NCI-H1105 (cell line): ENCODE results near the gene PLCB4.

Experiments
- DNase-seq: peaks from one replicate; lab custom pipeline; 2025; lab: John Stamatoyannopoulos, UW

The PLCB4 gene

DNA sequence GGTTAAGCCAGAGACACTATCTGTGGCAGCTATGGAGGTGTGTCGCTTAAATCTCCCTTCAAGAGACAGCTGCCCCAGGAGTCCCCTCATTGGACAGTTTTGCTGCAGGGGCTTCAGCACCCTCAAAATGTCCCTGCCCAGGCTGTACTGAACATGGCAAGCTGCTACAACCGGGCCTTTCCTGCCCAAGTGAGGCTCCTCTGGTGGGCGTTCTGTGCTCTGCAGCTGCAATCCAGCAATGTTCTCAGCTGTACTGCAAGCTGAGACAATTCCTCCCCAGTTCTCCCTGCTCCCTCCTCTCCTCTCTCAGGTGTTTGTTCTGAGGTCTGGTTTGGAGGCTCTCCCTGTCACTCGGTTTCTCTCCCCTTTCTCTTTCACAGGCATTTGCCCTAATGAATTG, 254.7 kb downstream of the PLCB4 start:
- no peak for DNase-seq

DNA sequence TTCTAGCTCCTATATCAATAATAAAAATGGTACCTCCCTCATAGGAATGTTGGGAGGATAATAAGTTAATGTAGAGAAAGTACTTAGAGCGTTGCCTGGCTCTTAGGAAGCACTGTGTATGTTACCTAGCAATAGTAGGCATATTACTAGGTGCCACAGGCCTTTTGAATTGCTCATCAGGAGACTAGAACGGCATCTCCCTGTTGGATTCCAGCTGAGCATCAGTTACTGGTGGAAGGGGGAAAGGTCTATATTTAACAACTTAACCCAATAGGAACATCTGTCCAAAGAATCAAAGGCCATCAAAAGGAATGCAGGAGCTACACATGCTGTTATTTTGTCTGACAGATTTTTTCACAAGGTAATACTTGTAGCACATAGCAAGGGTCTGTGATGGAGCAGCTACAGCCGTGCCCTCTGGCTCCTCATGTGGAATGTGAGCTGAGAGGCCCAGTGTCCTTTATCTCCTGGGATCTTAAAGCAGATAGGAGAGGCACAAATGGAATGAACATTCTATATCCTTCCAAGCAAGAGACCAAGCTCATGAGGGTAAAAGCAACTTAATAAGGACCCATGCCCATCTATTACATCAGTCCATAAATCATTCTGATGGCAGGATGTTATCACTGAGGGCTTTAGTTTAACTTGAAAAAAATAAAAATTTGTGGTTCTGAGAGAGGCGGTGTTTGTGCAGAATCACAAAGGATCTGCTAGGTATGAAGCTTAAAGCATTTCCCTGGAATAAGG, 260.6 kb downstream of the PLCB4 start:
- DNase-seq, result no peak

- DNase-seq, result no peak
Observed at GRCh38 chr20:9330151-9330550, 261.3 kb downstream of the PLCB4 start.

DNA sequence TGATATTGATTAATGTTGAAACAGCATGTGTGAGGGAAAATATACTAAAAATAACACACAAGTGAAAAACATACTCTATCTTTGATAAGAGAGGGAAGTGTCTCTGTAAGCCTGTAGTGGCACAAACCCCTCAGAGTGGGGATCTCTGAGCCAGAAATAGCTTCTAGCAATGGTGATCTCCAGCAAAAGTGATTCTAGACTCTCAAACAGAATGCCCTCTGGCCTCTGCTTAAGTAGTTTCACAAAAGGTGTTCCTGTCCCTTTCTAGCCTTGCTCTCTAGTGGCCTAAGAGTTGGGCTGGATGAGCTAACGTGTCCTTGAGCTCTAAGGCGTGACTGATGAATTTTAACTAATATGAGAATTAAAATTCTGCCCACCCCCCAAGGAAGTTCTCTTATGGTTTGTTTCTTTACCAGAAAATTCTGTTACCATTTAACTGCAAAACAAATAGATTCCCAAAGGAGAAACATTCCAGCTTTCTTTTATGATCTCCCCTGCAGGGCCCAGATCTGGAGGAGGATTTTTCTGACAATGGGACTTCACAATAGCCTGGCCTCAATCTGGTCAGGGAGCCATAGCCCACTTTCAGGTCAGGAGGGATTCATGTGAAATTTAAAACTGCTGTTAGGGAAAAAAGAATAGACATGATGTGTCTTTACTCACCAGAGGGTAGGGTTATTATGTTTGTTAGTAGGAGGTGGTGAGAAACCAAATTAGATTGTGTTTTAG, 263.0 kb downstream of the PLCB4 start:
- DNase-seq, result no peak

DNA sequence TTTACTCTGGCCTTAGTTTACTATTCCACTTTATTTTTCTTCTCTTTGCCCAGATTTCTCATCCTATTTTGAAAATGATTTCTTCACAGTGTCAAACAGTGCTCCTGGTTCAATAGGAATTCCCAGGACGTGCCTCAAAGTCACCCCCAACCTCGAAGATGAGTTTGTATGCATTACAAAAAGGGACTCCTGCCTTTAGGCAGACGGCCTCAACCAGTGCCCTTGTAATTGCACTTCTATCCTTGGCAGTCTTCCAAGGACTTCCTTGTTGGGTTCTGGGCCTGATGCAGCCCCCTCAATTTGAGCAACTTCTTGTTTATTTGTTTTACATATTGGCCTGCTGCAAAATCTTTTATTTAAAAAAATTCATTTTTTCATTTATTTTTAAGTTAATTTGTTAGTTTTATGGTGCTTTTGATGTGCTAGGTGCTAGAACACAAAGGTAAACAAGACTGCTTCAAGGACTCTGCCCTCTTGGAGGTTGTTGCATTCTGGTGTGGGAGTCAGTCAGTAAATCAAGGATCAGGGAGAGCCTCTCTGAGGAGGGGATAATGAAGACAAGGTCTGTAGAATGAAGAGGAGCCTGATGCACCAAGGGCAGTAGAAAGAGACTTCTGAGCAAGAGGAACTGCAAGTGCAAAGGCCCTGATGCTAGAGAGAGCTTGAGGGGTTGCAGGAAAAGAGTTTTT, 264.0 kb downstream of the PLCB4 start:
- peak; percentile 21 for DNase-seq

GRCh38 chr20:9334866-9335265, 266.0 kb downstream of the PLCB4 start:
- DNase-seq, result no peak

- DNase-seq, result no peak
Observed at GRCh38 chr20:9338101-9338500, 269.2 kb downstream of the PLCB4 start.

GRCh38 chr20:9339708-9340107, 270.8 kb downstream of the PLCB4 start:
- DNase-seq, result no peak

- no peak for DNase-seq
Observed at GRCh38 chr20:9342651-9343050, 273.8 kb downstream of the PLCB4 start.

GRCh38 chr20:9344083-9344920, 275.4 kb downstream of the PLCB4 start:
- DNase-seq, result no peak

GRCh38 chr20:9348316-9348715, 279.4 kb downstream of the PLCB4 start:
- DNase-seq, result no peak

DNA sequence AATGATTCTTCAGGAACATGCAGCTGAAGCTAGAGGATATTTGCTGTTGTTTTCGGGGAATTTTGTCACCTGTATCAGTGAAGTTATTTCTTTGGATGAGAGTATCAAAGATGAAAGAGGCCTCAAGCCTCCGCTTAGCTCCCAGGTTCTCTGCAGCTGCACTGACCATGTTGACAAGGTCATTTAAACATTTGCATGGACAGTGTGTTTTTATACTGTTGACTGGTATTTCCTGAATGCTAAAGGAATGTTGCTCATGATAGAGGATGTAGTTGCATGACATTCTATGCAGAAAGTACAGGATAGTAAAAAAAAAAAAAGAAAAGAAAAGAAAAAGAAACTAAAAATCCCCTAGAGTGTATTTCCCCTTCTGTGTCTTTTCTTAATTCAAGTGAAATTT, 279.9 kb downstream of the PLCB4 start:
- no peak for DNase-seq

DNA sequence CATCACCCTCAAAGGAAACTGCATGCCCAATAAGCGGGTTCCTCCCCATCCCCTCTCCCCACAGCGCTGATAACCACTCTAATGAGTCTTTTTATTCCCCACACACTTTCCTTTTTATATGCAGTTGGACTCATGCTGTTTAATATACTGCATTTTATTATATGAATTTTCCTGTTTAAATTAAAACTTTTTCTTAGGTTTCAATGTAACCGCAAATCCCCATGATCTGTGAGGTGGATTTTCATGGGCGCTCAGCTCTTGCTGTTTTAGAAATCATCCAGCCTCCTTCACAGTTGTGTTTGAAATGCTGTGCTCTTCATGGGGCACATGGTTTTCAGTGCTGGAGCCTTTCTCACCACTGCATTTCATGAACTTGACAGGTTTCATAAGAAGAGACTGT, 280.4 kb downstream of the PLCB4 start:
- no peak for DNase-seq

DNA sequence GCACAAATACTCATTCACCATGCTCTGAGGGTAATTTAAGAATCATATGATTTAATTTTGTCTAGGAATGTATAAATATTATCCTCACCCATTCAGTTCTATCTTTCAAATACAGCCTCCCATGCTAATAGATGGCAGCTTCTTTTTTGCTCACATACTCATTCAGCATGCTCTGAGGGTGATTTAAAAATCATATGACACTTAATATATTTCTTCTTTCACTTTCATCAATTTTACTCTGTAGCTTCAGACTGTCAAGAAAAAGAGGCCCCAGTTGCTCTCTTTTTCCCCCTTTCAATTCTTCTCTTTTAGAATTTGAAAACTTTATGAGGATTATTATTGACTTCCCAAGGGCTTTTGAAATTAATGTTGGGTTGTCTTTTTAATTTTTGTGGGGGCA, 283.9 kb downstream of the PLCB4 start:
- DNase-seq, result no peak

- no peak for DNase-seq
Observed at GRCh38 chr20:9353180-9353915, 284.5 kb downstream of the PLCB4 start.

GRCh38 chr20:9353916-9354276, 285.0 kb downstream of the PLCB4 start:
- DNase-seq, result no peak

DNA sequence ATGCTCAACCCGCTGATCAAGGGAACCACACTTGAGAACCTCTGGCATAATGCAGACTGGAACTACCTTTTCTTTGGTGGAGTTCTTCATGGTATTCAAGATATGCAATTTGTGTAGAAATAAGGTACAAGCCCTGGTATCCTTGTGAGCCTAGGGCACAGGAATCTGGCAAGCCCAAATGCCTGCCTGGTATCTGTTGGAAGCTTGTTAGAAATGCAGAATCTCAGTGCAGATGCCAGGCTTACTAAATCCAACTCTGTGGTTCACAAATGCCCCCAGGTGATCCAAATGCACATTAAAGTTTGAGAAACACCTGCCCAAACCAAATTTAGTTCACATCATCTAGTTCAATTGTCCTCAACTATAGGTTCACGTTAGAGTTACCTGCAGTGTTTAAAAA, 285.7 kb downstream of the PLCB4 start:
- no peak for DNase-seq

- no peak for DNase-seq
Observed at GRCh38 chr20:9358001-9358400, 289.1 kb downstream of the PLCB4 start.

DNA sequence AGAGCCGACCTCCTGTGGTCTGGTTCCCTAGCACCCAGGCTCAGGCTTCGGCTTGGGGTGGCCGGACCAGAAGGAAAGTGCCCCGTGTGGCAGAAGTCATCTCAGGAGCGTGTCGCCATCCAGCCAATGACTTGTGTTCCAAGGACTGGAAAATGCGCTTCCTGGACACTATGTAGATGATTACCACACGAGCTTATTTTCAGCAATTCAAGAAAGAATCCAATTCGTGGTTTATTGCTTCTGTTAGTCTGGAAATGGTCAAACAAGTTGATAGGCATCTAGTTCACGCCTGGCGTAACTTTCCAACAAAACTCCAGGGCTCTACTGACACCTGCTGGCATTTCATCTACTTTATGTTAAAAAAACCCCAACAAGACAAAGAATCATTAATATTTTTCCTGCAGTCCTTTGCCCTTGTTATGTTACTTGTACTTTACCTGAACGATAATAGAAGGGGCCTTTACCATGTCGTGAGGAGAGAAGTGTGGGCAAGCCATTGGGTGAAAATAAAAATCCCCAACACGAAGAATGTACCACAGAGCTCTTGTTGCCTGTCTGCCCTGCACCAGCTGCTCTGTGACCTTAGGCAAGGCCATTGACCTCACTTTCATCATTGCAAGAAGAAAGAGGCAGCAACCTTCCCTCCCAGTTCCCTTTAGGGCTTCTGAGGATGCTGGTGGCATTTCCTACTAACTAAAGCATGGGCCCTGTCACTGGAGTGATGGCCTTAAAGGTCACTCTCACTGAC, 290.8 kb downstream of the PLCB4 start:
- DNase-seq, result no peak

- no peak for DNase-seq
Observed at GRCh38 chr20:9360431-9360830, 291.5 kb downstream of the PLCB4 start.

GRCh38 chr20:9363673-9364072, 294.8 kb downstream of the PLCB4 start:
- no peak for DNase-seq
